GM18499 (cell line): ENCODE results near the gene FHOD3.
"Not testable (repeated sequence)": the region's sequence is repeated elsewhere in the genome, so short reads cannot be mapped to it uniquely, and the experiment has no call there.

ENCODE experiments used
- ATAC-seq: cut with Tn5 transposase; IDR thresholded peaks from one replicate; pipeline ENCODE4 v1.9.1; 2021; ENCODE audit warnings: moderate number of reproducible peaks; ENCODE audit not compliant: insufficient read depth, unreplicated experiment

Gene FHOD3

GRCh38 chr18:36782710-36783109, 485.2 kb downstream of the FHOD3 start:
- ATAC-seq, result no peak

- no peak for ATAC-seq
Measured at GRCh38 chr18:36783792-36784191, 486.3 kb downstream of the FHOD3 start.

GRCh38 chr18:36786686-36787085, 489.2 kb downstream of the FHOD3 start:
- ATAC-seq, result no peak

- no peak for ATAC-seq
Measured at GRCh38 chr18:36792634-36793283, 495.2 kb downstream of the FHOD3 start.

- ATAC-seq, result no peak
Measured at GRCh38 chr18:36798738-36799473, 501.4 kb downstream of the FHOD3 start.

GRCh38 chr18:36805105-36805504, 507.6 kb downstream of the FHOD3 start:
- ATAC-seq, result no peak

- no peak for ATAC-seq
Measured at GRCh38 chr18:36808681-36809080, 511.2 kb downstream of the FHOD3 start.

GRCh38 chr18:36809590-36810381, 512.3 kb downstream of the FHOD3 start:
- peak; percentile 89 for ATAC-seq

GRCh38 chr18:36811430-36811829, 513.9 kb downstream of the FHOD3 start:
- ATAC-seq, result no peak

- ATAC-seq, result no peak
Measured at GRCh38 chr18:36811955-36812354, 514.4 kb downstream of the FHOD3 start.

- ATAC-seq, result no peak
Measured at GRCh38 chr18:36812678-36813077, 515.2 kb downstream of the FHOD3 start.

- no peak for ATAC-seq
Measured at GRCh38 chr18:36813101-36813775, 515.7 kb downstream of the FHOD3 start.

GRCh38 chr18:36813824-36814223, 516.3 kb downstream of the FHOD3 start:
- no peak for ATAC-seq

- no peak for ATAC-seq
Measured at GRCh38 chr18:36814994-36815393, 517.5 kb downstream of the FHOD3 start.

- ATAC-seq, result not testable (repeated sequence)
Measured at GRCh38 chr18:36816096-36816495, 518.6 kb downstream of the FHOD3 start.

GRCh38 chr18:36817039-36817438, 519.5 kb downstream of the FHOD3 start:
- no peak for ATAC-seq

GRCh38 chr18:36818652-36819051, 521.1 kb downstream of the FHOD3 start:
- no peak for ATAC-seq

- ATAC-seq, result no peak
Measured at GRCh38 chr18:36819621-36820020, 522.1 kb downstream of the FHOD3 start.

GRCh38 chr18:36821681-36822080, 524.2 kb downstream of the FHOD3 start:
- no peak for ATAC-seq

- no peak for ATAC-seq
Measured at GRCh38 chr18:36825526-36825925, 528.0 kb downstream of the FHOD3 start.

- no peak for ATAC-seq
Measured at GRCh38 chr18:36826556-36826955, 529.0 kb downstream of the FHOD3 start.
